HG02759 (cell line): ENCODE measurements around the gene XYLT1.

Experiments
- ATAC-seq: cut with Tn5 transposase; IDR thresholded peaks from one replicate; pipeline ENCODE4 v1.9.1; 2021; ENCODE audit warnings: mild to moderate bottlenecking, moderate library complexity; ENCODE audit not compliant: unreplicated experiment

Gene XYLT1

DNA sequence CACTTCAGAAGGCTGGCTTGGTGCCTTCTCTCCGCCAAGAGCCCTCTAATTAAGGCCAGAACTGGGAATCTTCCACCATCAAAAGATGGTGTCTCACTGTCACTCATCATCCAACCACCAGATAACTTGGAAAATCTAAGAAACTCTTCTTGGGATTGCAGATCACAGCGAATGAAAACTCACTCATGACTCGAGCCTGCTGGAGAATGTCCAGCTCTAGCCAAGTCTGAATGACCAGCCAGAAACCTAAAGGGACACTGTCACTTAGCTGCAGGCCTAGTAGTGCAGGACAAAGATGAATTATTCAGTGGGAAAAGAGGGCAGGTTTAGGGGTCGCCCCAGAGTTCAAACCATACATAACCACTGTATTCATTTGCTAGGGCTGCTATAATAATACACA, 107.8 kb downstream of the XYLT1 start:
- no peak for ATAC-seq

DNA sequence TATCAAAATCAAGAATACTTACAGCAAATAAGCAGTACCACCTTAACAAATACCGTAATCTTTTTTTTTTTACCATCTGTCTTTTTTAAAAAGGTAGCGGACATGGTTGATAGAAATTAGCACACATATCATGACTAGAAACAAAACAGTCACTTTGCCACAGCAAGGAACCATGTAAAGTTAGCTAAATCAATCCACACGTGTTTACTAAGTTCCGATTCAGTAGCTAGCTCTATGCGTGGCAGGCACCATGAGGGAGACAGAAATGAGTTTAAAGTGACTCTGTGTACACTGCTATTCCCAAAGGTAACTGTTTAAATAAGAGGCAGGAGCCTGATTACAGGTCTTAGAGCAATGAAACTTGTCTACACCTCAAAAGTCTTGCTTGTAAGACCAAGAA, 108.6 kb downstream of the XYLT1 start:
- no peak for ATAC-seq

DNA sequence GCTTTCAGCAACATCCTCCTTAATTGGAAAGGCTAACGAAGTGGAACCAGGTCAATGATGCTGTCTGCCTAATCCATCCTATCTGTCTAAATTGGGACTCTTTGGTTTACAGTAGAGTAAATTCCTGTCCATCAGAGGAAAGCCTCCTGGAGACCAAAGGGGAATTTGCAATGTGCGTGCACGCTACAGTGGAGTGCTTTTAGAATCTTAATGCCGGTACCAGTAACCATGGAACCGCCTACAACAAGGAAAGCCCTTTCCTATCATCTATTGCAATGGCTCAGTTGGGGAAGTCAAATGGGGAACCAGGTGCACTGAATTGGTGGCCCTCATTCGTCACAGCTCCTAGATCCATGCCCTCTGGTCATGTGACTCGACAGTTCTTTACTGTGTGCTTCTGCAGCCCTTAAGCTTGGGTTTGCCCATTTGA, 110.1 kb downstream of the XYLT1 start:
- ATAC-seq, result no peak

DNA sequence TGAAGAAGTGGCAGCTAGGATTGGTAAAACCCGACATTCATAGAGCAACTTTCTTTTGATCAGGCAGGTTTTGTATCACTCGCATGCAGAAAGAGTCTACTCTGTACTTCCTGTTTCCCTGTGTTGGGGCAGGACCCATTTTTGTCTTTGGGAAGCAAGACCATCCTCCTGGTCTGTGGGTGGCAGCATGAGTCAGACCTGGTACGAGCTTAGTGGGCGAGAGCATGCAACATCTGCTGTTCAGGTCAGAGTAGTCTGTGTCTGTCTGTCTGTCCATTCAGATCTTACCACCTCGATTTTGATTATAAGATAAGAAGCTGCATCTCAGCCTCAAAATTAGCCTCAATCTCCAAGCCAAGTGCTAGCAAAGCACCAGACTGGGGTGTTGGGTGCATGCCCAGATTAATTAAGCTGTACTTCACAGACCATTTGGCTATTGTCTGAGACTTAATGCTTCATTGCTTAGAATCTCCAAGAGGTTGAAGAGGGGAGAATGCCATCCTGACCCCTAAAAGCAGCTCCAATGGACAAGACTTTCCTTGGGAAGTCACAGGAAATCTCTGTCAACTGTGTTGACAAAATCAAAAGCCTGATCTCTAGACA, 110.9 kb downstream of the XYLT1 start:
- ATAC-seq, result no peak

DNA sequence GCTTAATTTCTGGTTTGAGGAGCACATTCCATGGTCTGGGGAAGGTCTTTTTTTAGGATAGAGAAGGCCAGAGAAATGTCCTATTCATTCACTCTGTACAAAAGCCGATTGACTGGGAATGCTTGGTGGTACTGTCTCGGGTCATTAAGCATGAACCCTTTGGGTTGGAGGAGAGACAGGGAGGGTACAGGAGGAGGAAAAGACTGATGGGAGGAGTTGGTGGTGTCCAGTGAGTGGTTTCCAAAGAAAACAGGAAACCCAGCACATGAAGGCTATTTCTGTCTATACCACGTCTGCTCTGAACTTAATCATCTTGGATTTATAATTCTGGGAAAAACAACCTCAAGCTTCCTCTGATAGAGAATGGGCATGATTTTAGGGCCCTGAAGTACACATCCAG, 111.9 kb downstream of the XYLT1 start:
- ATAC-seq, result no peak

DNA sequence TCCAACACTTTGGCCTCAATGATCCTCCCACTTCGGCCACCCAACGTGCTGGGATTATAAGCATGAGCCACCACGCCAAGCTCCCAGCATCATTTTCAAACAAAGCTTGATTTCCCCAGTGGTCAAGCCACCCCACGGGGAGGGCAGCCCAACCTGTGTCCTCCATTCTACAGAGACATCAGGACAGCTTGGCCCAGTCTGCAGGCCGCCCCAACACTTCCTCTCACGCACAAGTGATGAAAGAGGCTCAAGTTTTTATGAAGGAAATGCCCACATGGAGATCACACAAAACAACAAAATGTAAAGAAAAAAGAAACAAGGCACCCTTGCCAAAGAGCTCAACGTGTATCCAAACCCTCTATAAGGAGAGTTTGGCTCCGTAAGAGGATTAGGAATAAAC, 112.4 kb downstream of the XYLT1 start:
- no peak for ATAC-seq

DNA sequence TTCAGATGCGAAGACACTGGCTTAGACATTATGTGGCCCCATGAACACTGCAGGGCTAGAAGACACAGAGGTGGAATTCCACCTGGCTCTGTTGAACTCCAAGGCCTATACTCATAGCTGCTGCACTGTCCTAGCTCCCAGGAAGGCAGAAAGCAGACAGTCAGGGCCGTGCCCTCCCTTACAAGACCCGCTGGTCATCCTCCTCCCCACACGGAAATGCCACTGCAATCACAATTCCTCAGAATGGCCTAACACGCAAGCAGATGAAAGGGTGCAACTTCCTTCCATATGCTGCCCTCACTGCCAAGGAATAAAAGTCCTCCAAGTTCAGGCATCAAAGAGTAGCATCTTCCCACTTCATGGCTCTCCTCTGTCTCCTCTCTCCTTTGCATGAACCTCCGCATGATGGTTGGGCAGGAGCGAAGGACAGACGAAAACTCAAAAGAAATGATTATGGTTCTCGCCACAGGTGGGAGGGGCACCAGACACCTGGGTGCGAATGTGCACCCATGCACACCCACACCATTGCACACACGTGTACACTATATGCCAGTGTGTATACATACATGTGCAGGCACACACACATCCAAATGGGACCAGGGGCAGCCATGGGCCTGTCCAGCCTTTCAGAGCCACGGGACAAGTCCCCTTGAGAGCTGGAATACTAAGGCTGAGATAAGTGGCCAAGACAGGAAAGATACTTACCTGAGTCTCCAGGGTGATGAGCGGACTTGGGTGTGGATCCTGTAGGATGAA, 113.3 kb downstream of the XYLT1 start:
- no peak for ATAC-seq

DNA sequence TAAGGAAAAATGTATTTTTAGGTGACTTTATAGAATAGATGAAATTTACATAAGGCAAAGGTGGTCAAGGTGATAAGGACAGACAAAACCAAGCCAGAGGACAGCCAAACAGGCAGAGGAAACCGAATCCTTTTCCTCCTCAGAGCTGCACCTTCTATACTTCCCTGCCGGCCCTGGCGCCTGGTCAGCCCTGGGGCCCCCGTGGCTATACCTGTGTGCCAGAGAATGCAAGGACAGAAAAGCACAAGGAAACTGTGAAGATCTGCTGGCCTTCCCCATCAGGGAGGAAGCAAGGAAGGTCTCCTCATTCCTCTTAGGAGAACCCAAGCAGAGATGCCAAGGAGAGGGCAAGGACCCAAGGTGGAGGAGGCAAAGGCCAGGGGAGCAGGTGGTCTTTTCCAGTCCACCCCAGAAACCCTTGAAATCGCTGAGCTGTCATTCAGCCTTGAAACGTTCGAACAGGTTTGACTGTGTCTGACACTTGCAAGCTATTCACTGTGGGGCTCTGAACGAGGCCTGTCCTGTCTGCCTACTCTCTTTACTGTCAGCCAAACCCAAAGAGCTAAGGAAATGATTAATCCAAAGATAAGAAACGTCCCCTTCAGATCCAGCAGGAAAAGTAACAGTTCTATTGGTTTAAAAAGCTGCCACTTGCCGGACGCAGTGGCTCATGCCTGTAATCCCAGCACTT, 114.4 kb downstream of the XYLT1 start:
- ATAC-seq, result no peak

DNA sequence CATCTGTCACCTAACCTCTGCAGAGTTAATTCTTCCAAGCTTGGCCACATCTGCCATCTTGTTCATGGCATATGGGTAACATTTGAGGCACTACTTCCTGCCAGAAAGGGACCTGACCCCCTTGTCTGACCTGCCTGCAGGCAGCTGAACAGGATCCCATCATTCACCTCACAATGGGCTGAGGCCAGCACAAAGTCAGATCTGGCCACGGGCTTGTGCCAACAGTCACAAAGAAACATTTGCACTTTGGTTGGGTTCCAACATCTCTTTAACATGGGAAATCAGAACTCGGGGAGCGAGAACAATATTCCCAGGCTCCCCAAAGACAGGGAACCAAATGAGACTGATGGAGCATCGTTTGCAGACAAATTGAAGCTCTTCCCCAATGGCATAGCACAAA, 116.1 kb downstream of the XYLT1 start:
- no peak for ATAC-seq

DNA sequence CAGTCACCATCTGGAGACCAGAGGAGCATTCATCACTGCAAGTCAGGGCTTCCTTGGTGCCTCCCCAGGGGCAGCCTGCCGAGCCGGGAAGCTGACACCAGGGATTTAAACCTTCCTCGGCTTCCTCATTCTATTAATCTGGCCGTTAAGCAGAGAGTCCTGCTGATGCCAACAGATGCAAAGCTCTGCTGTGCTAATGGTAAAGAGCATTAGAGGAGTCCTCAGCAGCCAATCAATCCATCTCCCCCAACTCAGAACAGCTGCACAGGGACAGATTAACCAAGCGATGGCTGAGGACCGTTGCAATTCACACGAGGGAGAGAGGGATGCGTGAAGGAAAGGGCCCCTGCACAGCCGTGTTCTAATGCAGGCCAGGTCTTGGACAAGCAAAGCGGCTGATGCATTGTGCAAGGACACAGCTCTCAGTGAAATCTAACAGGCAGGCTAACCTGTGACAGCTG, 116.6 kb downstream of the XYLT1 start:
- no peak for ATAC-seq

DNA sequence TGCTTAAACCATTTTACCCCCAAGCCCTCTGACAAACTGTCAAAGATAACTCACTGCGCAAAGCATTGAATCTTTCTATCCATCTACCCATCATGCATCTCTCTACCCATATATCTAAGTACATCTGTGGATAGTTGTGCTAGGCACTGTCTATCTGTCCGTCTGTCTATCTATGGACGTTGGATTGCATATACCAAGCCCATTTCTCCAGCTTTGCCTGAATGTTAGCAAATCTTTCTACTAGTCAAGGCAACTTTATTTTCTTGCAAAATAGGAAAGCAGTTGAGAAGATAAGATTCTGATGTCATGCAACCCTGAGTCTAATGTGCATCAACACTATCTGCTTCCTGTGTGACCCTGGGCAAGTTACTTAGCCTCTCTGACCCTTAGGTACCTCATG, 117.2 kb downstream of the XYLT1 start:
- ATAC-seq, result no peak

DNA sequence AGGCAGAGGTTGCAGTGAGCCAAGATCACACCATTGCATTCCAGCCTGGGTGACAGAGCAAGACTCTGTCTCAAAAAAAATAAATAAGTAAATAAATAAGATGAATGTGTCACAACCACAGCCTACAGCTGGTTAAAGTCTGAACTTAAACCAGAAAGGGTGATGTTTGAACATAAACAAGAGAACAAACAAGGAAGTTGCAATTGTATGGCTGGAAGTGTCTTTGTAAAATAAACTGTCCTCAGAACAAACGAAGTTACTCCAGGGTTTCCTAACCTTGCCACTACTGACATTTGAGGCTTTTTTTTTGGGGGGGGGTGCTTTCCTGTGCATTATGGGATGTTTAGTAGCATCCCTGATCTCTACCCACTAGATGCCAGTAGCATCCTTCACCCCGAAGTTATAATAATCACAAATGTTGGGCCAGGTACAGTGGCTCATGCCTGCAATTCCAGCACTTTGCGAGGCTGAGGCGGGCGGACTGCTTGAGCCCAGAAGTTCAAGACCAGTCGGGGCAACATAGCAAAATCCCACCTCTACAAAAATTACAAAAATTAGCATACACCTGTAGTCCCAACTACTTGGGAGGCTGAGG, 119.2 kb downstream of the XYLT1 start:
- ATAC-seq, result no peak

DNA sequence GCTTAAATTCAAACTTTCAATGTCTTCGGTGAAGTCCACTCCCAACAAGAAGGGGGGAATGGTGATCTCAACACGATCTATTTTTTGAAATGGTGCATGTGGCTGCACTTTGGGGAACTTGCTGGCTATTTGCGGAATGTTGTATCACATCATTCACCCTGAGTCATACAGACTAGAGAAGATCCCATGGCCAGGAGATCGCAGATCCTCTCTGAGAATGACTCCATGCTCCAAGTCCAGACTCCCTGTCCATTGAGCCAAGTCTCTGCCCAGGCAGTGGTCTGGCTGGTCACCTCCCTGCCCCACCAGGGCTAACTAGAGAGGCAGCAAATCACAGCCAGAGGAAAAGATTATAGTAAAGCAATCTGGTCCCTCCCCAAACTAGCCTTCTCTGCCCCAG, 120.6 kb downstream of the XYLT1 start:
- ATAC-seq, result no peak

DNA sequence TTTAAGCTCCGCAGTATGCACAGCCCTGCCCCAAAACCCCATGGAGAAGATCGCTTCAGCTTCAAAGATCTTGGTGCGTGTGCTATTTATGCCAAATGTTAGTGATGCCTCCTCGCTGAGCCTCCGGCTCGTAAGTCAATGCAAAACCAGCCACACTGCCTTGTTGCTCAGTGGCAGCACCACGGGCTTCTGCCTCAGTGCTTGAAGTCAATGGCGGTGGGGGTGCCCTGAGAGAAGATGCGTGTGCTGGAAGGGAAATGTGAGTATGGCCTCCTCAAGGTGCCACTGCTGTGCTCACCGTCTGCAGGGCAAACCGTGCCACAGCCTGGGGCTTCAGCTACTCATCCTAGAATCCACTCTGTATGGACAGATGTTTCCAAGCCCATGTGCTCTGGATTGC, 121.9 kb downstream of the XYLT1 start:
- ATAC-seq, result no peak

DNA sequence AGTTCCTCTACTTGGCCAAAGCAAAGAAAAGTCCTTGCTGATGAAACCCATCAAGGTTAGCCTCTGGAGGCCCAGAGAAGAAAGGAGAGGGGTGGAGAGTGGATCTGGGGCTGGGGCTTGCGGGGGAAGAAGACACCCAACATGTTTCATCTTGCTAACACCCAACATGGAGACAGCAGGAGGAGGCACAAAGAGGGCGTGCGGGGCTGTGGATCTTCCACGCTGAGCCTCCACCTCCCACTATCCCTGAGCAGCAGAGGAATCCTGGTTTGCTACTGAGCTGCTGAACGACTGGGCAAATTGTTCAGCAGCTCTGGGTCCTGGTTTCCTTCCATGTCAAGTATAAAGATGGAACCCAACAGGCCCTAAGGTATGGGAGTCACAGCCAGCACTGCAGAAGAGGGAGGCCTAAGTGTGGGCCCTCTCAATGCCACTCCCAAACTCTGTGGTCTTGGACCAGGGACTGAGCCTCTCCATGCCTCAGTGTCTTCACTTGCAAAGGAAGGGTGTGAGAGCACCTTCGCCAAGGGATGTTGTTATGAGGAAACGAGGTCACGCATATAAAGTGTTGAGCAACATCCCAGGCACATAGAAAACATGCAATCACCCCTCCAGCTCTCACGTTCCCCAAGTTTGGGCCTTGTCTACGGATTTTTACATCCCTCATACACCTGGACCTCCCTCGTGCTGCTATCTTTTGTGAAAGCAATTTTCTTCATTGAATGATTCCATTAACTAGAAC, 122.5 kb downstream of the XYLT1 start:
- ATAC-seq, result no peak

DNA sequence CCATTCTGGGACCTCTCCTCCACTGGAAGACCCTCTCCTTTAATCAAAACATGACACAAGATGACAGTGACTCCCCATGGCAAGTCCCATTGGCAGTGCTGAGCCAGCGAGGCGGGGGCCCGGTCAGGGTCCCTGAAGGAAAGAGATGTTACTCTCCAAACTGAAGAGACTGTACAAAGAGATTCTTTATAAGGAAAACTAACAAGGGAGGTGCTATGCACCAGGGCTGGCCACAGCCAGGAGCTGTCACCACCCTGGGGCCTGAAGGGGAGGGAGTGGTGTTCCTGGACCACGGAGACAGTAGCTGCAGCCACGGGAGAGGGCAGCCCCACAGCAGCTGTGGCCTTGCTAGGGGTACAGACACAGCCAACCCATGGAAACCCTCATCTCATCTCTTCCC, 123.1 kb downstream of the XYLT1 start:
- ATAC-seq, result no peak

DNA sequence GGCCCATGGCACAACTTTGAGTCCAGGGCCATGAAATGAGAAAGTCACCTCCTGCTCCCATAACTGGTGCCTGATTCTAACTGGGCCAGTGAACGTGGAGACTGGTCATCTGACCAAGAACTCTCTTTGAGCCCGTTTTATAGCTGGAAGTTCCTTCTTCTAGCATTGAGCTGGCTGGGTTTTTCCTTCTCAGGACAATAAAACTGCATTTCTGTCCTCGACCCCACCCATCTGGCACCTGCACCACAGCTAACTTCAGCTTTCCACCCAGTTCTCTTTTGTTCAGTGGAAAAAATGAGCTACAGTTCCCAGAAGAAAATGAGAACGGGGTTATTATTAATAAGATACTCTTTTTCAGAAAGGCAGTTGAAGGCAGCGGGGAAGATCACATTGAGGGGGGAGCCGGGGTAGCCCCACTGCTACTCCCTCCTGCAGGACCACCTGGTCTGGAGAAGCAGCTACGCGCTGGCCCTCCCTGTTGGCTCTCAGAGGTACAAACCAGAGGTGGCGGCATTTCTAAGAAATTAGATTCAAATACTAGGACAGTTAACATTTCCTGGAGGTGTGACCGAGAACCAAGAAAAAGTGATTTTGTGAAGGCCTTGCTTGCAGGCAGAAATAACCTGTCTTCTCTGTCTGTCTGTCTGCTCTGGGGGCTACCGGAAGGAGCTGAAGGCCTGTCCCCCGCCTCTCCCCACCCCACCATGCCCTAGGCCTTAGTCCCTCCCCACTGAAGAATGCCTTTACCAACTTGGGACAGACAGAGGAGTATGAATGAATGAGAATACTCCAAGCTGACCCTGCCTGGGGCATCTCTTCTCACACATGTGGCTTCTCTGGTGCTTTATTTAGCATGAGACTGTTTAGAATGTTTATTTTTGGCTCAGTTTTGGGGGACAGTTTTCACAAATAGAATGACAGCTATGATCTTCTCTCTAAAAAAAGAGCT, 123.9 kb downstream of the XYLT1 start:
- ATAC-seq, result no peak

DNA sequence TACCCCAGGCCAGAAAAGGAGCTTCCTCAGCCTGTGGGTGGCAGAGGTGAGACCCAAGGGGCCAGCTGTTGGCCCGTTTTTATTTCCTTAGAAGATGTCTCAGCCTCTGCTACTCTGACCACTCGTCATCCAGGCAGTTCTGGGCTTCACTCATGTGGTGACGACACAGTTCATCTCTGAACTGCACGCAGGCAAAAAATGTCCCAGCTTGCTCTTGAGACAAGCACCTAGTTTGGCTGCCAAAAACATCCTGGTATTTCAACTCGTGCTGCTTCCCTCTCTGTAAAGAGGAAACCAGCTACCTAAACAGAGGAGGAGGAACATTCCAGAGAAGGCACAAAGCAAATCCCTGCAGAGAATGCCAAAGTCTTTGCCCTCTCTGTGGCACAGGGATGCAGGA, 125.7 kb downstream of the XYLT1 start:
- ATAC-seq, result no peak

DNA sequence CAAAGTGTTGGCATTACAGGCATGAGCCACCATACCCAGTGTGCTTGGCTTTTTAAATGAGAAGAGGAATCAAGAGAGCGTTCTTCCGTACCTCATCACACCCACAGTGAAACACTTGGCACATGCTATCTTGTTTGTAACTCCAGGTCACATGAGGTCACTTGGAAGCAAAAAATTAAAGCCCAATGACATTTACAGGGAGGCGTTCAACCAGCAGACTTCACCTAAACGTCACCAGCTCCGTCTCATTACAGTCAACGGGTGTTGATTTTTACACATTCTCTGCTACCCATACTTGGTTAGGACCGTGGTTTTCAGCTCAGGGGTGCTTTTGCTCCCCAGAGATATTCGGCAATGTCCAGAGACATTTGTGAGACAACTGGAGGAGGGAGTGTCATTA, 127.0 kb downstream of the XYLT1 start:
- no peak for ATAC-seq

DNA sequence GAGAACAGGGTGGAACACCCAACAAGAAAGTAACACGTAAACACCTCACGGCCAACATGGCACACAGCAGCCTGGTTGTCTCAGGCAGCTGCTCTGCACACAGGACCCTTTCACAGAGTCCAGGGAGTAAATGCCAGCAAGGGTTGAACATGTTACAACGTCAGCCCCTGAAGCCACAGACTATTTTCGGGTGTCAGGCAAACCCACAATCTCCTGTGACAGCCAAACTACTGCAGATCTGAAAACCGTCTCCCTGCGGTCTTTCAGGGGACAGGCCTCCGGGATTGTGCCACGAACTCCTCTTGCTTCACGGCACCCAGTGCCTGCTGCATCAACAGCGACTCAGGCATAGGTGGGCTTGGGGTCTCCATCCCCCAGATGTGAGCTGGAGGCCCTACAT, 127.7 kb downstream of the XYLT1 start:
- no peak for ATAC-seq
